Measurements from ENCODE around the gene AMOTL2.

The AMOTL2 gene

DNA sequence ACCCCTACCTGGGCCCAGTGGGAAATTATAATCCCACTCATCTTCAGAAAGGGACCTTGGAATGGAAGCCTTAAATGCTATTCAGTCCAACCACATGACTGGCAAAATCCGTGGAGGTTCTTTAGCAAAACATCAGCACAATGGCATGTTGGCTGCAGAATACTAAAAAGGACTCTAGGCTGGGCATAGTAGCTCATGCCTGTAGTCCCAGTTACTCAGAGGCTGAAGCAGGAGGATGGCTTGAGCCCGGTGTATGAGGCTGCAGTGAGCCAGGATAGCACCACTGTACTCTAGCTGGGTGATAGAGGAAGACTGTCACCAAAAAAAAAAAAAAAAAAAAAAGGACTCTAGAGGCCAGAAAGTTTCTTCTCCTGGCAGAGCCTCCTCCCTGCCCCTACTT lies 63.0 kb downstream of the AMOTL2 start:
- H2AFZ ChIP-seq (ENCODE audit: low read length), result no peak overlapping the region
- H3K79me2 ChIP-seq (ENCODE audit: insufficient read depth, low read length), result no peaks in the 10 kb centered on the region

DNA sequence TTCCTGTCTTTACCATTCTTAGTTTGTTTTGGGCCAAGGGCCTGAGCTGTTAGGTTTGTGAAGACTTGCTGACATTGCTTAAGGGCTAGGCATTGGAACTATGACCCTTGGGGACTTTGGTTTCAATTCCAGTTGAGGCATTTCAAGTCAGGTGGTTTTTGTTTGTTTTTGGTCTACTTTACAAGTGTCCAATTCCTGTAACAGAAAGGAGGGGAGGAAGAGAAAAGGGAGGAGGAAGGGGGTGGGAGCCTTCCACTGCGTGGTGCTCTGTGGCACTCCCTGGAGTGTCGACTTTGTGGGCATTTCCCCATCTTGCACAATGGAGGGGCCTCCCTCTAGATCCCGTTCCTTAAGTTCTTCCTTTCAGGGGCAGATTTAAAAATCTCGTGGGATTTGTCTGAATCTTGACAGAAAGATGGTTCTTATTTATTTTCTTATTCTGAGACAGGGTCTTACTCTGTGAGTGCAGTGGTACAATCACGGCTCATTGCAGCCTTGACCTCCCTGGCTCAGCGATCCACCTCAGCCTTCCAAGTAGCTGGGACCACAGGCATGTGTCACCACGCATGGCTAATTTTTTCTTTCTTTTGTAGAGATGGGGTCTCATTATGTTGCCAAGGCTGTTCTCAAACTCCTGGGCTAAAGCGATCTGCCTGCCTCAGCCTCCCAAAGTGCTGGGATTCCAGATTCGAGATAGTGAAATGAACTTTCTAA lies 64.1 kb downstream of the AMOTL2 start:
- Histone ChIP-seq H3K79me2 (ENCODE audit: insufficient read depth, low read length) (no peaks in the 10 kb centered on the region), H3K9me2 (ENCODE audit: low read depth, low read length) (no peaks in the 10 kb centered on the region), H3K36me3 (ENCODE audit: insufficient read depth, low read length) (no peaks in the 10 kb centered on the region), H3K4me2 (ENCODE audit: low read length) (no peak overlapping the region), H2AFZ (ENCODE audit: low read length) (no peak overlapping the region), H4K20me1 (ENCODE audit: insufficient read depth, low read length) (no peaks in the 10 kb centered on the region), H3K9ac (ENCODE audit: low read length) (no peak overlapping the region), H3K27ac (ENCODE audit: low read depth, low read length, poor library complexity, severe bottlenecking) (no peak overlapping the region), H3K4me1 (ENCODE audit: insufficient read depth, low read length, severe bottlenecking) (no peaks in the 10 kb centered on the region), H3K9me3 (ENCODE audit: low read length) (no peaks in the 10 kb centered on the region), H3K27me3 (ENCODE audit: insufficient read depth, low read length) (0 out of 2 replicates have a peak, but pooled peaks cover 3% of the 10 kb centered on the region), H3F3A (ENCODE audit: insufficient read depth, low read length) (no peaks in the 10 kb centered on the region), H3K4me3 (ENCODE audit: low read depth, low read length, poor library complexity, severe bottlenecking) (no peak overlapping the region)
- TF ChIP-seq, protein P1, sequence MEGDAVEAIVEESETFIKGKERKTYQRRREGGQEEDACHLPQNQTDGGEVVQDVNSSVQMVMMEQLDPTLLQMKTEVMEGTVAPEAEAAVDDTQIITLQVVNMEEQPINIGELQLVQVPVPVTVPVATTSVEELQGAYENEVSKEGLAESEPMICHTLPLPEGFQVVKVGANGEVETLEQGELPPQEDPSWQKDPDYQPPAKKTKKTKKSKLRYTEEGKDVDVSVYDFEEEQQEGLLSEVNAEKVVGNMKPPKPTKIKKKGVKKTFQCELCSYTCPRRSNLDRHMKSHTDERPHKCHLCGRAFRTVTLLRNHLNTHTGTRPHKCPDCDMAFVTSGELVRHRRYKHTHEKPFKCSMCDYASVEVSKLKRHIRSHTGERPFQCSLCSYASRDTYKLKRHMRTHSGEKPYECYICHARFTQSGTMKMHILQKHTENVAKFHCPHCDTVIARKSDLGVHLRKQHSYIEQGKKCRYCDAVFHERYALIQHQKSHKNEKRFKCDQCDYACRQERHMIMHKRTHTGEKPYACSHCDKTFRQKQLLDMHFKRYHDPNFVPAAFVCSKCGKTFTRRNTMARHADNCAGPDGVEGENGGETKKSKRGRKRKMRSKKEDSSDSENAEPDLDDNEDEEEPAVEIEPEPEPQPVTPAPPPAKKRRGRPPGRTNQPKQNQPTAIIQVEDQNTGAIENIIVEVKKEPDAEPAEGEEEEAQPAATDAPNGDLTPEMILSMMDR (IDR thresholded peaks at IDR 0.05; ENCODE audit: low read length), result no peak
- TF ChIP-seq EZH2 (IDR thresholded peaks at IDR 0.05; ENCODE audit: borderline replicate concordance, low read length), result no peak

More for the DNA sequence above, 63.0 kb downstream of the AMOTL2 start:
- H3K4me3 ChIP-seq (ENCODE audit: low read depth, low read length, poor library complexity, severe bottlenecking), result no peak overlapping the region
- H3K36me3 ChIP-seq (ENCODE audit: insufficient read depth, low read length), result no peaks in the 10 kb centered on the region
- H3K9ac ChIP-seq (ENCODE audit: low read length), result no peak overlapping the region
- no peak overlapping the region for H3K27ac ChIP-seq (ENCODE audit: low read depth, low read length, poor library complexity, severe bottlenecking)
- H4K20me1 ChIP-seq (ENCODE audit: insufficient read depth, low read length), result no peaks in the 10 kb centered on the region
- H3K27me3 ChIP-seq (ENCODE audit: insufficient read depth, low read length), result 0 out of 2 replicates have a peak, but pooled peaks cover 3% of the 10 kb centered on the region
- H3K9me3 ChIP-seq (ENCODE audit: low read length), result no peaks in the 10 kb centered on the region
- TF ChIP-seq, protein P1 (IDR thresholded peaks at IDR 0.05; ENCODE audit: low read length), result no peak
- no peaks in the 10 kb centered on the region for H3K9me2 ChIP-seq (ENCODE audit: low read depth, low read length)
- no peaks in the 10 kb centered on the region for H3K4me1 ChIP-seq (ENCODE audit: insufficient read depth, low read length, severe bottlenecking)
- H3K4me2 ChIP-seq (ENCODE audit: low read length), result no peak overlapping the region
- no peaks in the 10 kb centered on the region for H3F3A ChIP-seq (ENCODE audit: insufficient read depth, low read length)

DNA sequence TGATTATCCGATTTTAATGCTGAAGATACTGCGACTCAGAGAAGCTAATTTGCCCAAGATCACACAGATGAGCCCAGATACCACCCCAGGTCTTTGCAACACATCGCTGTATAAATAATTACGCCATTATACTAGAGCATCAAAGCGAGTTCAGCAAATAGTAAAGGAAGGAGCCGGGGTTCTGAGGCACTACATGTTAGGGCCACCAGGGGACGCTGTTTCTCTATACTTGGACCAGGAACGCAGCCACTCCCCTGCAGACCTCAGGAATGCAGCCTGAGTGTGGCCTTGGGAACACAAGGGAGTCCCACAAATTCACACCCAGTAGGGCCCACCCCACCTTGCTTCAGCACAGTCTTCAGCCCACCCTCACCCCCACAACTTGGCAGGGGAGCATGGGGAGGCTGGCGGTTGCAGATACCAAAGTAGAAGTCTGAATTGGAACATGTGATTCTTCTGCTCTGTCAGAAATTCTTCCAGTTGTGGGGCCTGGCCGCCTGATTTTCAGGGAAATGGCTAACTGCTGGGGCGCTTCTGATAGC lies 65.8 kb downstream of the AMOTL2 start:
- Histone ChIP-seq H3K4me2 (ENCODE audit: low read length) (no peak overlapping the region), H4K20me1 (ENCODE audit: insufficient read depth, low read length) (no peaks in the 10 kb centered on the region), H3K27me3 (ENCODE audit: insufficient read depth, low read length) (0 out of 2 replicates have a peak, but pooled peaks cover 3% of the 10 kb centered on the region), H3K79me2 (ENCODE audit: insufficient read depth, low read length) (no peaks in the 10 kb centered on the region), H3K9me2 (ENCODE audit: low read depth, low read length) (no peaks in the 10 kb centered on the region), H3K36me3 (ENCODE audit: insufficient read depth, low read length) (no peaks in the 10 kb centered on the region), H3F3A (ENCODE audit: insufficient read depth, low read length) (no peaks in the 10 kb centered on the region), H3K27ac (ENCODE audit: low read depth, low read length, poor library complexity, severe bottlenecking) (no peak overlapping the region), H2AFZ (ENCODE audit: low read length) (no peak overlapping the region), H3K4me1 (ENCODE audit: insufficient read depth, low read length, severe bottlenecking) (no peaks in the 10 kb centered on the region), H3K9ac (ENCODE audit: low read length) (no peak overlapping the region), H3K4me3 (ENCODE audit: low read depth, low read length, poor library complexity, severe bottlenecking) (no peak overlapping the region), H3K9me3 (ENCODE audit: low read length) (no peaks in the 10 kb centered on the region)
- TF ChIP-seq EZH2 (IDR thresholded peaks at IDR 0.05; ENCODE audit: borderline replicate concordance, low read length), result no peak
- TF ChIP-seq, protein P1 (IDR thresholded peaks at IDR 0.05; ENCODE audit: low read length), result peak; percentile 100
